Aorta (tissue), 5 donors: Measurements from ENCODE around the gene GCA. TPM values are rescaled to one million over a fixed set of nuclear protein-coding genes. Genes with fewer than 3 reads are reported as not detected.

Experiments used
- ATAC-seq: fragments of 200-7000 bp; cut with Tn5 transposase; one replicate; pipeline ENCODE4 v1.9.1; 2022; ENCODE audit warnings: moderate library complexity; ENCODE audit not compliant: low FRiP score
- DNase-seq, 2 donors: peaks; one replicate each; pipeline ENCODE4 v3.0.0-alpha.2; 2020
- H3K27ac ChIP-seq, 2 donors: one replicate each; pipeline ENCODE4 v1.5.1; 2013; ENCODE audit warnings: low read length in 2 of 2, mild to moderate bottlenecking in 2 of 2, moderate library complexity in 2 of 2, control low read depth in 1 of 2, inconsistent platforms in 1 of 2, low read depth in 1 of 2
- H3K27me3 ChIP-seq, 2 donors: one replicate each; pipeline ENCODE4 v1.6.1; 2013; ENCODE audit warnings: control low read depth in 1 of 2, low read length in 1 of 2, mild to moderate bottlenecking in 1 of 2, moderate library complexity in 1 of 2; ENCODE audit not compliant: insufficient read depth in 2 of 2, control insufficient read depth in 1 of 2
- H3K36me3 ChIP-seq, 2 donors: one replicate each; pipeline ENCODE4 v1.6.1; 2013; ENCODE audit warnings: control low read depth in 1 of 2, low read length in 1 of 2, mild to moderate bottlenecking in 1 of 2; ENCODE audit not compliant: insufficient read depth in 2 of 2, control insufficient read depth in 1 of 2
- H3K4me1 ChIP-seq, 2 donors: one replicate each; pipeline ENCODE4 v1.6.1; 2013; ENCODE audit warnings: low read length in 2 of 2, control low read depth in 1 of 2, mild to moderate bottlenecking in 1 of 2, moderate library complexity in 1 of 2; ENCODE audit not compliant: insufficient read depth in 2 of 2, control insufficient read depth in 1 of 2
- H3K4me3 ChIP-seq, 2 donors: one replicate each; pipeline ENCODE4 v1.5.1; 2013; ENCODE audit warnings: low read length in 2 of 2, control low read depth in 1 of 2, mild to moderate bottlenecking in 1 of 2
- H3K9me3 ChIP-seq: one replicate; pipeline ENCODE4 v1.6.1; 2013; ENCODE audit warnings: mild to moderate bottlenecking, low read length; ENCODE audit not compliant: control insufficient read depth
- WGBS, 2 donors: extraction: QIAGEN DNeasy Blood & Tissue Kit; methylation state at CpG; one replicate each; pipeline ENCODE4 v1.1.7; 2013; 5-methylcytosine and 5-hydroxymethylcytosine counted together
- intact Hi-C, 2 donors: fragments of 100-400 bp; cut with DNase I; formaldehyde crosslinking; loops; one replicate each; pipeline versions ENCODE4 v1.14.2 to v1.15.0; 2022
- polyA plus RNA-seq, 2 donors: library from polyadenylated mRNA; stranded (reverse); fragments of 200-250 nt; gene quantifications; one replicate each; pipeline ENCODE4 v1.2.3, GENCODE V29; 2013
- total RNA-seq, 2 donors: library from RNA; stranded (reverse); fragmentation: NEBNext Ultra II Directional; extraction: Animal tissue kit (Norgen Biotek cat#: 25700); gene quantifications; one replicate each; pipeline ENCODE4 v1.2.1, GENCODE V29; 2021
- donor health status: healthy with polysubstance abuse.
- donor health status: Bipolar disorder and iron deficiency.
- donor health status: DM: no; HTN: no; CAD: no.
- donor health status: DM: no; HTN: no; CAD: no.
- donor health status: DM: yes; HTN: yes; CAD: no.

Gene GCA
- total and polyA plus RNA-seq, 4 donors: 16.3 to 35.2 (median 25.5) TPM

DNA sequence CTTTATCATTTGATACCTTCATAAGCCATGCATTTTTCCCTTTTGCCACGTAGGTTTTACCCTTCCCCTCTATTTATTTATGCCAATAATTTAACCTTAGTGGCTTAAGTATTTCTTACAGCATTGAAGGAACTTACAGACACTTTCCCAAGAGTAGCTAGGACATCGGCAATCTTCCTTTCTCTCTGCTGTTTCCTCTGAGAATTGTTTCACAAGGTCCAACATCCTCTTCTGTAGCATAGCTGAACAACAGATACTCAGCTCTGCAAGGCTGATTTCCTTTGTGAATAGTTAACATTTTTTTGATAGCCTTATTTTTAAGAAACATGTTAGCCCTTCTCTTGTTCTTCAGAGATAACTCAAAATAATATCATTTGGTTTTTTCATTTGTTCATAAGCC lies 1.1 kb upstream of the GCA start:
- ATAC-seq (no peak), DNase-seq (no peak)
- Histone ChIP-seq H3K27ac (no peak overlapping the region), H3K4me3 (no peak overlapping the region), H3K36me3 (no peaks in the 10 kb centered on the region), H3K27me3 (no peaks in the 10 kb centered on the region), H3K9me3 (no peaks in the 10 kb centered on the region), H3K4me1 (no peaks in the 10 kb centered on the region)
- WGBS, 2 donors: 82 to 87% methylated on average over 2 of the region's 2 CpGs
- intact Hi-C loops: no loop called here

DNA sequence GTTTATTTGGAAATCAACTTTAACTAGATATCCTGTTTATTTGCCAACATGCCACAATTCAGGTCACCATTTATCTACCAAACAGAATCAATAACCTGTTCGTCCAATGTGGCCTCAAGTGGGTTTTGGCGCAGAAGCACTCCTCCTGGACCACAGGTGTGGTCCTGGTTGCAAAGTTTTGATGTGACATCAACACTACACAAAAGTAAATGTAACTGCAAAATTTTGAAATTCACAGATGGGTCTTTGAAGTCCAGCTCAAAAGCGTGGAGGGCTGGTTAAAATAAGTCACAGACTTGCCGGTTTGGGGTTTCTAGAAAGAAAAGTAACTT lies 474 bp upstream of the GCA start:
- WGBS, 2 donors: 46 to 51% methylated on average over 4 of the region's 4 CpGs
- Histone ChIP-seq H3K9me3 (no peaks in the 10 kb centered on the region), H3K4me3 (peak overlapping the region in 1 of 2 donors; percentile 17), H3K36me3 (no peaks in the 10 kb centered on the region), H3K27ac (no peak overlapping the region), H3K27me3 (no peaks in the 10 kb centered on the region), H3K4me1 (no peaks in the 10 kb centered on the region)
- ATAC-seq (no peak), DNase-seq (no peak)
- intact Hi-C loops: no loop called here

DNA sequence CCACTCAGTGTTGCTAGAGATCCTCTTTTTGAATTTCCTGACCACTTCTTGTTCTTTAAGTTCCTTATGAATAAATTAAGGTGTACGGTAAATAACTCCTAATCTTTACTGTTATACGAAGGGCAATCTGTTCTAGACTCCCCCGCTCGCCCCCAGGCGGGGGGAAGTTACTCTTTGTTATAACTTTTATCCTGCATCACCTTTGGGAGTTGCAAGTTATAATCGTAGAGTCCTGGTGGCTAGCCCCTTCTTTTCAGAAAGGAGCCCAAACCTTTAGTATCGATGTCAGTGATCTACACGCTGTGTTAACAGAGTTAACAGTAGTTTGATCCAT lies 652 bp downstream of the GCA start:
- Histone ChIP-seq H3K9me3 (no peaks in the 10 kb centered on the region), H3K27me3 (no peaks in the 10 kb centered on the region), H3K4me3 (peak overlapping the region; percentile 4 to 90), H3K36me3 (peaks cover 0 to 2% of the 10 kb centered on the region in 2 donors), H3K27ac (no peak overlapping the region), H3K4me1 (no peaks in the 10 kb centered on the region)
- 8 to 9% methylated on average over 8 of the region's 8 CpGs for WGBS, 2 donors
- intact Hi-C loops: no loop called here
- ATAC-seq: no peak
- DNase-seq: no peak

DNA sequence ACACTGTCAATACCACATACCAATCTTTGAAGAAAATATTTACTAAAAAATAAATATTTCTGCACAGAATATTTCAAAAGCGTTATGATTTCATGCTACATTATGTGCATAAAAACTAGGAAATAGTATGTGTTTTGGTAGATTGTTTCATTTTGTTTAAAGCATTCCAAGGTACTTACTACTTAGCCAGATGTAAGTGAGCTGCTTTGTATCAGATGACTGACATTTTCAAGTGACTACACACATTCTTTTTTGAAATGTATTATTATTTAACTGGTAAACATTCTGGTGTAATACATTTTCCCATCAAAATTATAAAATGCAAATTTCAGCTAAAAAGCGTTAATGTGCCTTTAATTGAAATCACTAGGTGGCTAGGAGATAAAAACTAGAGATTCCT lies 21.5 kb downstream of the GCA start:
- Histone ChIP-seq H3K36me3 (no peaks in the 10 kb centered on the region), H3K27me3 (no peaks in the 10 kb centered on the region), H3K4me3 (no peak overlapping the region), H3K9me3 (no peaks in the 10 kb centered on the region), H3K27ac (no peak overlapping the region), H3K4me1 (peaks cover 0 to 4% of the 10 kb centered on the region in 2 donors)
- 72 to 77% methylated on average over 2 of the region's 2 CpGs for WGBS, 2 donors
- no peak for DNase-seq
- ATAC-seq: no peak
- intact Hi-C loops: no loop called here

DNA sequence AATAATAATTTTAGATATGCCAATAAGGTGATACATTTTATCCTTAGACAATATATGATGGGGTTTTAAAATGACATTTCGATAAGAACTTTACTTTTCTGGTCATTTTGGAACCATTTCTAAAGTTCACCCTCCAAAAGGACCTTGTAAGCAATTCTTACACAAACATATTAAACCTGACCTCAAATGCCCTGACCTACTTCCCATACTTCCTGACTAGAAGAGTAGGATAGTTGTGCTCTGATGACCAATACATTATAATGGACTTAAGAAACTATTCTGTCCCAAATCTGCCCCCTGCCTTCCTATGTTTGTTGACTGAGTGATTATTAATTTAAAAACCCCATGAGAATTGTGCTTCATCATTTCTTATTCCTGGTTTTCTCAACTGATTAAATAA lies 24.6 kb downstream of the GCA start:
- Histone ChIP-seq H3K9me3 (no peaks in the 10 kb centered on the region), H3K4me1 (peaks cover 0 to 4% of the 10 kb centered on the region in 2 donors), H3K27me3 (no peaks in the 10 kb centered on the region), H3K36me3 (no peaks in the 10 kb centered on the region), H3K4me3 (no peak overlapping the region), H3K27ac (no peak overlapping the region)
- ATAC-seq (no peak), DNase-seq (no peak)
- intact Hi-C loops: no loop called here
- WGBS, 2 donors: 85 to 93% methylated on average over 1 of the region's 1 CpG

DNA sequence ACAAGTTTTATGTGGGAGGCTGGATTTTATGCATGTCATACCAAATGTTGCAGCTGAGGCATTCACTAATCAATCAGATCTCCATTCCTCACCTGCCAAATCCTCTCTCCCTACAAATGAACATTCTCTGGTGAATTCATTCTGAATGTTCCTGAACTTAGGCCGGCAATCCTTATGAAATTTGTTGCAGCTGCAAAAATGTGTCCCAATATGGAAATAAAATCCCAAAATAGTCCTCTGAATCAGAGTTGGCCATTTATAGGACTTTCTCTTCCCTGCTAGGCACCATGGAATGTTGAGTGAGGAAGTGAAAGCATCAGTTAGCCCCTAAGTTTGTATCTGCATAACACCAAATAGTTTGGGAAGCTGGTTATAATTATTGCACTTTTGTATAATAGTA lies 25.6 kb downstream of the GCA start:
- Histone ChIP-seq H3K4me3 (no peak overlapping the region), H3K27ac (no peak overlapping the region)
- peak; percentile 56 for ATAC-seq

DNA sequence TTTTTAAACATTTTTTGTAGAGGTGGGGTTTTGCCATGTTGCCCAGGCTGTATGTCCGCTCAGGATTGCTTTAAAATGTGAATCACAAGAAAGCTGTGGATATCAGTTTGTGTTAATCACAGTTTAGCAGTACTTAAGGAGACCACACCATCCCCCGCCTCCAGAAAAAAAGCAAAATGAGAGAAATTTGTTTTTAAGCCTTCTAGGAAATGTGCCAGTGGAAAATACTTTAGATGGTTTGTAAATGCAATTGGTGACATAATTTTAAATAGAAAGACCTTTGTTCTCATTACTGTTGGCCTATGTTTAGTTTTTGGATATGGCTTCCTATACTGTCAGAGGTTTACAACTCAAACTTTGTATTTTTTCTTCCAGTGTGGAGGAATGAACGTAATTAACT lies 27.0 kb downstream of the GCA start:
- WGBS, 2 donors: 53 to 55% methylated on average over 3 of the region's 3 CpGs
- Histone ChIP-seq H3K27ac (no peak overlapping the region), H3K9me3 (no peaks in the 10 kb centered on the region), H3K27me3 (no peaks in the 10 kb centered on the region), H3K4me1 (peaks cover 0 to 4% of the 10 kb centered on the region in 2 donors), H3K36me3 (no peaks in the 10 kb centered on the region), H3K4me3 (no peak overlapping the region)
- no peak for ATAC-seq
- intact Hi-C loops: no loop called here
- DNase-seq: no peak

More for the DNA sequence above, 25.6 kb downstream of the GCA start:
- DNase-seq: no peak
- 4 to 5% methylated on average over 1 of the region's 1 CpG for WGBS, 2 donors
- H3K36me3 ChIP-seq: no peaks in the 10 kb centered on the region
- no peaks in the 10 kb centered on the region for H3K9me3 ChIP-seq
- intact Hi-C loops: no loop called here
- H3K4me1 ChIP-seq: peaks cover 0 to 4% of the 10 kb centered on the region in 2 donors
- H3K27me3 ChIP-seq: no peaks in the 10 kb centered on the region

DNA sequence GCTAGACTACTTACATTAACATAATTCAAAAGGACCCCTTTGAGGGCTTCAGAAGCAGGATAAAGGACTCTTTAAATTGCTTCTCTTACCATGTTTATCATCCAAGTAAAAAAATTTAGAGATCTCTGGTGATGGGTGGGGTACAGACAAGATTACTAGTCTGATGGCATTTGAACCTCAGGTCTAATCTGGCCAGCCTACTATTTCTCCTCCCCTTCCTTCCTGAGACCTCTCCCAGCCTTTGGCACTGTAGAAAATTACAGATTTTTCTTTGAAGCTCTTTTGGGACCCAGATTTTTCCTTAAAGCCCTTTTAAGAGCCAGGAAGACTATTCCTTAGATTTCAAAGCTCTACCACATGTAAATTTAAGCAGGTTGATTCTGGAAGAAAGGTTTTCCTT lies 28.9 kb downstream of the GCA start:
- Histone ChIP-seq H3K9me3 (no peaks in the 10 kb centered on the region), H3K27ac (no peak overlapping the region), H3K36me3 (no peaks in the 10 kb centered on the region), H3K4me1 (peaks cover 0 to 4% of the 10 kb centered on the region in 2 donors), H3K4me3 (no peak overlapping the region), H3K27me3 (no peaks in the 10 kb centered on the region)
- DNase-seq (no peak), ATAC-seq (no peak)
- intact Hi-C loops: no loop called here

DNA sequence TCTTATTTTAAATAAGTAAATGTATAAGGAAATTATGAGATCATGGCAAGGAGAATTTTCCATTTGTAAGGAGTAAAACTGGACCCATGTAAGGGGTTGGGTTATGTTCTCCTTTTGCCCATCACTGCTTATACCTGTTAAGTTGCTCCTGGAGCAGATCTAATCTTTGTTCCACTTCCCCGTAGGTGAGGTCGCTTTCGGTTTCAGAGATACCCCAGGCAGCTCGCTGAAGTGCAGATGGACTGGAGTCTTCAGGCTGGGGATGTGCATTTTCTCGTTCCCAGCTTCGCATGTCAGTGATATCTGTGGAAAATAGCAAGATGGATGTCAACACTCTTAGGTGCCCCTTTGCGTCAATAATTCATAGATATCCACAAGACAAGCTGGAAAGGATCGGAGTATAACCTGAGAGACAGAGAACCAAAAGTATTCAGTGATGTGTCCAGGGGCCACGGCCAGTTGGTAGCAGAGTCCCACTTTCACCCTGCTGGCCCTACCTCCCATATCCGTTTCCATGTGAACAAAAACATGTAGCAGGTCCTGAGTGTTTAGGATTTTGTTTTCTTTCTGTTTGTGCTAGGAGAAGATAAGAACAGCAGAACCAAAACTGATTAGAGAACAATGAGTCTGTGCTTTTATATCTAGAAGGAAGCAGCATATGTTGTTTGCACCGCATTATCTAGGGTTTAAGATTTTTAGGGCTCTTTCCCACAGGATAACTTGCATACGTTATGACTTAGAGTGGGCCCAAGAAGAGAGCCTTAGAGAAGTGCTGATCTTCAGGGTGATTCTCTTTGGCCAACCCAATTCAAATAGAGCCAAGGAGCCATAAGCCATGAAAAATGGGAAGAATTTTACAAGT lies 36.0 kb downstream of the GCA start:
- Histone ChIP-seq H3K4me3 (no peak overlapping the region), H3K36me3 (no peaks in the 10 kb centered on the region), H3K4me1 (peaks cover 0 to 4% of the 10 kb centered on the region in 2 donors), H3K9me3 (no peaks in the 10 kb centered on the region), H3K27me3 (no peaks in the 10 kb centered on the region), H3K27ac (no peak overlapping the region)
- intact Hi-C loops: no loop called here
- no peak for ATAC-seq
- no peak for DNase-seq
- 91 to 92% methylated on average over 12 of the region's 12 CpGs for WGBS, 2 donors
